Measurements from ENCODE around the gene DOCK8. TPM values are rescaled to one million over a fixed set of nuclear protein-coding genes. Genes with fewer than 3 reads are reported as not detected.

DOCK8 gene
- total and polyA plus RNA-seq, 2 donors from 2014 or later, result 5.0 to 46.5 TPM

DNA sequence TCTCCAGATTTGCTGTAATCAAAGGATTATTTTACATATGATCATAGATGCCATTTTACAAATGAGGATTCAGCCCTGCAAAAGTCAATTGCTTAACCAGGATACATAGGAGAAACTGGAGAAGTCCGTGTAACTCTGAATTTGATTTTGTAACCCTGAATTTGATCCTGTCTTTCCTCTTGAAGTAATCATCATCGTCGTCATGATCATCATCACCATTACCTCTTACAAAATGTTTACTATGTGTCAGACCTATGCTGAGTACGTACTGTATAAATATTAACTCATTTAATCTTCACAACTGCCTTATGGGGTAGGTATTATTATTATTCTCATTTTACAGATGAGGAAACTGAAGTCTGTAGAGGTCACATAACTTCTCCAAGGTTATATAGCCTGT, 271.5 kb downstream of the DOCK8 start:
- FAIRE-seq (no peak), DNase-seq (no peak)
- Histone ChIP-seq H3K27me3 (ENCODE audit: control insufficient read depth, insufficient read depth, low read length) (no peaks in the 10 kb centered on the region), H3K4me3 (ENCODE audit: low read length in 3 of 3) (no peak overlapping the region), H3K36me3 (ENCODE audit: control insufficient read depth in 2 of 3, insufficient read depth in 3 of 3, low read length in 3 of 3) (no peaks in the 10 kb centered on the region), H3K4me1 (ENCODE audit: control insufficient read depth in 2 of 3, insufficient read depth in 2 of 3, low read depth in 1 of 3, low read length in 3 of 3) (peaks cover 0 to 20% (median 0%) of the 10 kb centered on the region in 3 donors), H3K9ac (ENCODE audit: low read length in 3 of 3) (no peak overlapping the region), H3K27ac (ENCODE audit: low read depth in 2 of 2, low read length in 2 of 2) (no peak overlapping the region), H3K9me3 (ENCODE audit: control insufficient read depth in 2 of 3, insufficient read depth in 1 of 3, low read length in 3 of 3) (no peaks in the 10 kb centered on the region)
- intact Hi-C loops (cut with DNase I), result no loop called here
- TF ChIP-seq, protein P1, sequence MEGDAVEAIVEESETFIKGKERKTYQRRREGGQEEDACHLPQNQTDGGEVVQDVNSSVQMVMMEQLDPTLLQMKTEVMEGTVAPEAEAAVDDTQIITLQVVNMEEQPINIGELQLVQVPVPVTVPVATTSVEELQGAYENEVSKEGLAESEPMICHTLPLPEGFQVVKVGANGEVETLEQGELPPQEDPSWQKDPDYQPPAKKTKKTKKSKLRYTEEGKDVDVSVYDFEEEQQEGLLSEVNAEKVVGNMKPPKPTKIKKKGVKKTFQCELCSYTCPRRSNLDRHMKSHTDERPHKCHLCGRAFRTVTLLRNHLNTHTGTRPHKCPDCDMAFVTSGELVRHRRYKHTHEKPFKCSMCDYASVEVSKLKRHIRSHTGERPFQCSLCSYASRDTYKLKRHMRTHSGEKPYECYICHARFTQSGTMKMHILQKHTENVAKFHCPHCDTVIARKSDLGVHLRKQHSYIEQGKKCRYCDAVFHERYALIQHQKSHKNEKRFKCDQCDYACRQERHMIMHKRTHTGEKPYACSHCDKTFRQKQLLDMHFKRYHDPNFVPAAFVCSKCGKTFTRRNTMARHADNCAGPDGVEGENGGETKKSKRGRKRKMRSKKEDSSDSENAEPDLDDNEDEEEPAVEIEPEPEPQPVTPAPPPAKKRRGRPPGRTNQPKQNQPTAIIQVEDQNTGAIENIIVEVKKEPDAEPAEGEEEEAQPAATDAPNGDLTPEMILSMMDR (IDR thresholded peaks at IDR 0.05; ENCODE audit: borderline replicate concordance, extremely low read depth, insufficient read depth), result no peak

DNA sequence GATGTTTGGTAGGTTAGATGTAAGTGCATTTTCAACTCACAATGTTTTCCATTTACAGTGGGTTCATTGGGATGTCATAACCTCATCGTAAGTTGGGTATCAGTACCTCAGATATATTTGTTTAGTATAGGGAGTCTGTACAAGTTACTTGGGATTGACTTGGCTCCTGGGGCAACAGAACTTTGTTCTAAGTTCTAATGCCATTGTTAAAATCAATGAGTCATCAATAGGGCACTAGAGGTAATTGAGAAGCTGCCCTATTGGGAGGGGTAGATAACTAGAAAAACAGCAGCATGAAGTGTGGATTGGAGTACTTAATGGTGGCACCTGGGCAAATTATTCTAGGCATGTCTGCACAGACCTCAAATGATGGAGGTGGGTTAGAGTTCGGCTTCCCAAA, 272.8 kb downstream of the DOCK8 start:
- DNase-seq, result no peak
- Histone ChIP-seq H3K9ac (ENCODE audit: low read length in 3 of 3) (no peak overlapping the region), H3K9me3 (ENCODE audit: control insufficient read depth in 2 of 3, insufficient read depth in 1 of 3, low read length in 3 of 3) (no peaks in the 10 kb centered on the region), H3K4me3 (ENCODE audit: low read length in 3 of 3) (no peak overlapping the region), H3K36me3 (ENCODE audit: control insufficient read depth in 2 of 3, insufficient read depth in 3 of 3, low read length in 3 of 3) (no peaks in the 10 kb centered on the region), H3K4me1 (ENCODE audit: control insufficient read depth in 2 of 3, insufficient read depth in 2 of 3, low read depth in 1 of 3, low read length in 3 of 3) (peaks cover 0 to 19% (median 0%) of the 10 kb centered on the region in 3 donors), H3K27me3 (ENCODE audit: control insufficient read depth, insufficient read depth, low read length) (no peaks in the 10 kb centered on the region), H3K27ac (ENCODE audit: low read depth in 2 of 2, low read length in 2 of 2) (no peak overlapping the region)
- TF ChIP-seq, protein P1 (IDR thresholded peaks at IDR 0.05; ENCODE audit: borderline replicate concordance, extremely low read depth, insufficient read depth), result no peak
- no peak for FAIRE-seq
- intact Hi-C loops (cut with DNase I), result no loop called here

DNA sequence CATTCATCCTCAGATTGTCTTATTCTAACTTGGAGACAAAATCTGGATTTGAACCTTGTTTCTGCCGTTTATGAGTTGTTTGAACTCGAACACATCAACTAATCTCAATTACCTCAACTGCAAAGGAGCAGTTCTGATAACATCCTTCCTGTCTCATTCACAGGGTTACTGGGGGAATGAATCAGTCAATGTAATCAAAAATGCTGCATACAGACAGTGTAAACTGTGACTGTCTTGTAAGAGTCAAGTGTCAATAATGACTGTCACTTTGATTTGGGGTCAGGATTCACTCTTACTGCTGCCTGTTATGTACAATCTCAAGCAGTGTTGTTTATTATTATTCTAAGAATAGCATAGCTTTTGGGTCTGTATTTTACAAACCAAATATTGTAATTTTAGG, 273.8 kb downstream of the DOCK8 start:
- intact Hi-C loops (cut with DNase I), result no loop called here
- no peak for FAIRE-seq
- no peak overlapping the region for H3K9ac ChIP-seq (ENCODE audit: low read length in 3 of 3)

More for the DNA sequence above, 273.8 kb downstream of the DOCK8 start:
- TF ChIP-seq, protein P1 (IDR thresholded peaks at IDR 0.05; ENCODE audit: borderline replicate concordance, extremely low read depth, insufficient read depth), result no peak
- Histone ChIP-seq H3K36me3 (ENCODE audit: control insufficient read depth in 2 of 3, insufficient read depth in 3 of 3, low read length in 3 of 3) (no peaks in the 10 kb centered on the region), H3K4me3 (ENCODE audit: low read length in 3 of 3) (no peak overlapping the region), H3K27me3 (ENCODE audit: control insufficient read depth, insufficient read depth, low read length) (no peaks in the 10 kb centered on the region), H3K4me1 (ENCODE audit: control insufficient read depth in 2 of 3, insufficient read depth in 2 of 3, low read depth in 1 of 3, low read length in 3 of 3) (peaks cover 0 to 19% (median 0%) of the 10 kb centered on the region in 3 donors), H3K27ac (ENCODE audit: low read depth in 2 of 2, low read length in 2 of 2) (no peak overlapping the region), H3K9me3 (ENCODE audit: control insufficient read depth in 2 of 3, insufficient read depth in 1 of 3, low read length in 3 of 3) (no peaks in the 10 kb centered on the region)
- no peak for DNase-seq
